ENCODE results near the gene CLCNKB. TPM values are rescaled to one million over a fixed set of nuclear protein-coding genes. Genes with fewer than 3 reads are reported as not detected.

The CLCNKB gene
- total RNA-seq, 2 donors from 2014 or later, result 3.9 to 4.6 TPM

- TF ChIP-seq CTCF (IDR thresholded peaks at IDR 0.05), result no peak
- H3K4me3 ChIP-seq, result no peak overlapping the region
- H3K27me3 ChIP-seq, result no peaks in the 10 kb centered on the region
- H3K27ac ChIP-seq, result no peak overlapping the region
- no peak for DNase-seq (ENCODE audit: low spot score)
- no peaks in the 10 kb centered on the region for H3K36me3 ChIP-seq
- H3K4me1 ChIP-seq, result peaks cover 0 to 5% of the 10 kb centered on the region in 2 donors
- H3K9me3 ChIP-seq, result no peaks in the 10 kb centered on the region
Measured at GRCh38 chr1:16043950-16044349, 368 bp downstream of the CLCNKB start.

GRCh38 chr1:16046842-16047241 lies 3.3 kb downstream of the CLCNKB start:
- DNase-seq (ENCODE audit: low spot score), result no peak
- Histone ChIP-seq H3K4me3 (no peak overlapping the region), H3K4me1 (peaks cover 0 to 8% of the 10 kb centered on the region in 2 donors), H3K9me3 (no peaks in the 10 kb centered on the region), H3K27me3 (no peaks in the 10 kb centered on the region), H3K36me3 (no peaks in the 10 kb centered on the region), H3K27ac (no peak overlapping the region)
- no peak for TF ChIP-seq CTCF (IDR thresholded peaks at IDR 0.05)

DNA sequence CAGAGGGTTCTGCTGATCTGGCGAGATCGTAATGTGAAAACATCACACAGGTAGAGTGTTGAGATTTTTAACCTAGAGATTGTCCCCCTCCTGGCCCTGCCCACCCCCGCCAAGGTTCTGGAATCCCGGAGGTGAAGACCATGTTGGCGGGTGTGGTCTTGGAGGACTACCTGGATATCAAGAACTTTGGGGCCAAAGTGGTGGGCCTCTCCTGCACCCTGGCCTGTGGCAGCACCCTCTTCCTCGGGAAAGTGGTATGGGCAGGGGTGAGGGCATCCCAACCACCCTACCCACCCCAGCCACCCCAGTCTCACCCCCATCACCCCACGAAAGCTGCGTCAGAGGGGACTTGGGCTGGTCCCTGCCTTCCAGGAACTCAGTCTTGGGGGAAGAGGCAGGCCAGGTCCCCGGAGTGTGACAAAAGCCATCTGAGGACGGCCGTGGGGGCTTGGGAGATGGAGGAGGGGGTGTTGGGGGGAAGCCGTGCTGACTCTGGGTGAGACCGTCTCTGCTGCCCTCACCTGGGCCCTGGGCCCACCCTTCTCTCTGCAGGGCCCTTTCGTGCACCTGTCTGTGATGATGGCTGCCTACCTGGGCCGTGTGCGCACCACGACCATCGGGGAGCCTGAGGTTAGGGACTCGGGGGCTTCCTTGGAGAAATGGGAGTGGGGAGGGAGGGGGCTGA lies 4.4 kb downstream of the CLCNKB start:
- H3K4me1 ChIP-seq, result peaks cover 0 to 8% of the 10 kb centered on the region in 2 donors
- H3K4me3 ChIP-seq, result no peak overlapping the region
- TF ChIP-seq CTCF (IDR thresholded peaks at IDR 0.05), result no peak
- no peaks in the 10 kb centered on the region for H3K9me3 ChIP-seq
- no peak overlapping the region for H3K27ac ChIP-seq
- H3K27me3 ChIP-seq, result no peaks in the 10 kb centered on the region
- H3K36me3 ChIP-seq, result no peaks in the 10 kb centered on the region
- no peak for DNase-seq (ENCODE audit: low spot score)

- no peaks in the 10 kb centered on the region for H3K36me3 ChIP-seq
- H3K27ac ChIP-seq, result peak overlapping the region; percentile 33 to 48
- peak overlapping the region; percentile 28 to 50 for H3K4me3 ChIP-seq
- H3K27me3 ChIP-seq, result no peaks in the 10 kb centered on the region
- peaks cover 0 to 8% of the 10 kb centered on the region in 2 donors for H3K4me1 ChIP-seq
- DNase-seq (ENCODE audit: low spot score), result no peak
- no peaks in the 10 kb centered on the region for H3K9me3 ChIP-seq
- TF ChIP-seq CTCF (IDR thresholded peaks at IDR 0.05), result peak in 1 of 2 donors; percentile 22
Measured at GRCh38 chr1:16048573-16049189, 5.1 kb downstream of the CLCNKB start.

GRCh38 chr1:16050328-16050727 lies 6.7 kb downstream of the CLCNKB start:
- peaks cover 0 to 8% of the 10 kb centered on the region in 2 donors for H3K4me1 ChIP-seq
- TF ChIP-seq CTCF (IDR thresholded peaks at IDR 0.05), result no peak
- no peaks in the 10 kb centered on the region for H3K9me3 ChIP-seq
- no peaks in the 10 kb centered on the region for H3K36me3 ChIP-seq
- H3K27ac ChIP-seq, result no peak overlapping the region
- no peaks in the 10 kb centered on the region for H3K27me3 ChIP-seq
- H3K4me3 ChIP-seq, result no peak overlapping the region
- no peak for DNase-seq (ENCODE audit: low spot score)
